Upper lobe of left lung (tissue), 6 donors: Measurements from ENCODE around the gene MYH13. TPM values are rescaled to one million over a fixed set of nuclear protein-coding genes. Genes with fewer than 3 reads are reported as not detected.

Experiments
- ATAC-seq, 2 donors: fragments of 200-7000 bp; cut with Tn5 transposase; one replicate each; pipeline ENCODE4 v1.9.1; 2022; ENCODE audit warnings: mild to moderate bottlenecking in 2 of 2, moderate library complexity in 2 of 2; ENCODE audit not compliant: low FRiP score in 2 of 2
- DNase-seq, 2 donors: peaks; one replicate each; pipeline ENCODE4 v3.0.0-alpha.2; 2019 to 2020
- H3K27ac ChIP-seq, 4 donors: fragments of 200-600 bp; sonication (generic); one replicate each; pipeline ENCODE4 v1.5.1; 2016 to 2019
- H3K27me3 ChIP-seq, 4 donors: fragments of 200-600 bp; sonication (generic); one replicate each; pipeline ENCODE4 v1.5.1; 2017 to 2019
- H3K36me3 ChIP-seq, 4 donors: fragments of 200-600 bp; sonication (generic); one replicate each; pipeline ENCODE4 v1.5.1; 2016 to 2019
- H3K4me1 ChIP-seq, 4 donors: fragments of 200-600 bp; sonication (generic); one replicate each; pipeline ENCODE4 v1.5.1; 2018 to 2019
- H3K4me3 ChIP-seq, 4 donors: fragments of 200-600 bp; sonication (generic); one replicate each; pipeline ENCODE4 v1.5.1; 2017 to 2019; ENCODE audit warnings: mild to moderate bottlenecking in 2 of 4, moderate library complexity in 1 of 4
- H3K9me3 ChIP-seq, 4 donors: fragments of 200-600 bp; sonication (generic); one replicate each; pipeline ENCODE4 v1.5.1; 2018 to 2019
- EP300 ChIP-seq, 4 donors: sonication (generic); formaldehyde crosslinking; IDR thresholded peaks; one replicate each; pipeline ENCODE4 v1.5.1; 2017; ENCODE audit warnings: antibody characterized with exemption in 4 of 4, control low read depth in 2 of 4
- POLR2A ChIP-seq, 4 donors: fragments of 450-650 bp; IDR thresholded peaks; one replicate each; pipeline ENCODE4 v1.5.1; 2016 to 2017; ENCODE audit warnings: antibody characterized with exemption in 4 of 4, mild to moderate bottlenecking in 2 of 4
- POLR2AphosphoS5 ChIP-seq, 2 donors: sonication (generic); formaldehyde crosslinking; IDR thresholded peaks; one replicate each; pipeline ENCODE4 v1.5.1; 2017; ENCODE audit warnings: antibody characterized with exemption in 2 of 2
- WGBS, 2 donors: methylation state at CpG; one replicate each; pipeline ENCODE4 v1.1.5; 2017 to 2018; 5-methylcytosine and 5-hydroxymethylcytosine counted together
- total RNA-seq, 6 donors: library from RNA; depleted of rRNA in 4 of 6; stranded (reverse); fragments of >200 nt in 4 of 6; gene quantifications; one replicate each; pipeline versions ENCODE4 v1.1.0 to v1.2.1, GENCODE V29; 2016 to 2021
- TF ChIP-seq, protein P1 (sequence below), 6 experiments: fragments of 450-650 bp in 4 of 6; fragments of 200-600 bp in 2 of 6; sonication (generic) in 2 of 6; IDR thresholded peaks; one replicate each; pipeline ENCODE4 v1.5.1; 2016 to 2019; ENCODE audit warnings: antibody characterized with exemption in 6 of 6
- donor health status: DM: no; HTN: no; CAD: no; lungs with moderate emphysema.
- donor health status: DM: no; HTN: yes; CAD: no; lungs with severe emphysema.

Gene MYH13
- total RNA-seq, 6 donors from 2014 or later = 0.09 to 1.0 TPM; not detected in 4

DNA sequence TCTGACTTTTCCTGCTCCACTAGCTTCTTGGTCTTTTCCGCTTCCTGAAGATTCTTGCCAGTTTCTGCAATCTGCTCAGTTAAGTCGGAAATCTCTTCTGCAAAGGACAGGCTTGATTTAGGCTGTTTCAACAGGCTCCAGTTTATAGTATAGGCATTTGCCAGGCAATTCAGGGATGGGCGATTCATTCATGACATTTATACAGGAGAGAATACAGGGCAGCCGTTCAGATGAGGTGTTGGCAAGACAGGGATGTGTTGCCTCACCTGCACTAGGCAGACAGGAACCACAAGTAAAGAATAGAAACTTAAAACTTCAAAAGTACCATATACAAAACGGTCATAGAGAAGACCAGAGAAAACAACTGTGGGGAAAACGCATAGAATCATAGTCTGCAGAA is 61.7 kb downstream of the MYH13 start:
- H3K27me3 ChIP-seq = no peaks in the 10 kb centered on the region
- 58 to 62% methylated on average over 6 of the region's 6 CpGs for WGBS, 2 donors
- no peaks in the 10 kb centered on the region for H3K9me3 ChIP-seq
- H3K36me3 ChIP-seq = no peaks in the 10 kb centered on the region
- H3K27ac ChIP-seq = no peak overlapping the region
- no peak for DNase-seq
- no peaks in the 10 kb centered on the region for H3K4me1 ChIP-seq
- no peak overlapping the region for H3K4me3 ChIP-seq
- TF ChIP-seq, protein P1, sequence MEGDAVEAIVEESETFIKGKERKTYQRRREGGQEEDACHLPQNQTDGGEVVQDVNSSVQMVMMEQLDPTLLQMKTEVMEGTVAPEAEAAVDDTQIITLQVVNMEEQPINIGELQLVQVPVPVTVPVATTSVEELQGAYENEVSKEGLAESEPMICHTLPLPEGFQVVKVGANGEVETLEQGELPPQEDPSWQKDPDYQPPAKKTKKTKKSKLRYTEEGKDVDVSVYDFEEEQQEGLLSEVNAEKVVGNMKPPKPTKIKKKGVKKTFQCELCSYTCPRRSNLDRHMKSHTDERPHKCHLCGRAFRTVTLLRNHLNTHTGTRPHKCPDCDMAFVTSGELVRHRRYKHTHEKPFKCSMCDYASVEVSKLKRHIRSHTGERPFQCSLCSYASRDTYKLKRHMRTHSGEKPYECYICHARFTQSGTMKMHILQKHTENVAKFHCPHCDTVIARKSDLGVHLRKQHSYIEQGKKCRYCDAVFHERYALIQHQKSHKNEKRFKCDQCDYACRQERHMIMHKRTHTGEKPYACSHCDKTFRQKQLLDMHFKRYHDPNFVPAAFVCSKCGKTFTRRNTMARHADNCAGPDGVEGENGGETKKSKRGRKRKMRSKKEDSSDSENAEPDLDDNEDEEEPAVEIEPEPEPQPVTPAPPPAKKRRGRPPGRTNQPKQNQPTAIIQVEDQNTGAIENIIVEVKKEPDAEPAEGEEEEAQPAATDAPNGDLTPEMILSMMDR (IDR thresholded peaks at IDR 0.05) = no peak
- TF ChIP-seq POLR2A (IDR thresholded peaks at IDR 0.05) (no peak), POLR2AphosphoS5 (IDR thresholded peaks at IDR 0.05) (no peak), EP300 (IDR thresholded peaks at IDR 0.05) (no peak)
- no peak for ATAC-seq

DNA sequence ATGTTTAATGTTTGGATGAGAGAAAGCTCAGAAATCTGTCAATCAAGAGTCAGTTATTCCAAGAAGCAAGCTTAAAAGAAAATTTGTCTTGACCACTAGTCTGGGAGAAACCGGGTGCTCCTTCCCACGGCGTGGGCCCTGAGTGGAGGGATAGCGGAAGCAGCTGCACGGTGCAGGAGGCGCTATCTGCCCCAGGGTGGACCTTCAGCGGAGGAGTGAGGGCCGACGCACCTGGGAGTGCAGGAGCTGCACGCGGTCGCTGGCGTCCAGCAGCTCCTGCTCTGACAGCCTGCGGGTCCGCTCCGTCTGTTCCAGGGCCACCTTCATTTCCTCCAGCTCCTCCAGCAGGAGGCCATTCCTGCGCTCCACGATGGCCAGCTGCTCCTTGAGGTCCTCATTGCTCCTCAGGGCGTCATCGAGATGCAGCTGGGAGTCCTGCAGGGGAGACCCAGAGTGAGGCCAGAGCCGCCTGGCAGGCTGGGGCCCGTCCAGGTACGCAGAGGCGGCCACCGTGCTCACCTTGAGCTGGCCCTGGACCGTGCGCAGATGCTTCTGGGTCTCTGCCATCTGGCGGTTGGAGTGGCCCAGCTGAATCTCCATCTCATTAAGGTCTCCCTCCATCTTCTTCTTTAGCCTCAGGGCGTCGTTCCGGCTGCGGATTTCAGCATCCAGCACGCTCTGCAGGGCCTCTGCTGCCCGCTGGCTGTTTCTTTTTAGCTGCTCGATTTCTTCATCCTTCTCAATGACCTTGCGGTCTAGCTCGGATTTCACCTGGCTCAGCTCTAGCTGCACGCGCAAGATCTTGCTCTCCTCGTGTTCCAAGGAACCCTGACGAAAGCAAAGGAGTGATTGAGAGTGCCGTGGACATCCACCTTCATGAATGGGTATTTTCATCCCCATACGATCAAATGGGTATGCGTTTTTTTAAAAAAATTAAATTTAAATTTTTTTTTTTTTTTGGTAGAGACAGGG is 63.5 kb downstream of the MYH13 start:
- Histone ChIP-seq H3K4me1 (no peaks in the 10 kb centered on the region), H3K27me3 (no peaks in the 10 kb centered on the region), H3K9me3 (no peaks in the 10 kb centered on the region), H3K36me3 (no peaks in the 10 kb centered on the region), H3K27ac (no peak overlapping the region), H3K4me3 (no peak overlapping the region)
- DNase-seq (peak in 1 of 2 donors; percentile 68), ATAC-seq (peak in 1 of 2 donors; percentile 11)
- 93 to 94% methylated on average over 44 of the region's 44 CpGs for WGBS, 2 donors
- TF ChIP-seq, protein P1 (IDR thresholded peaks at IDR 0.05) = no peak
- TF ChIP-seq EP300 (IDR thresholded peaks at IDR 0.05) (no peak), POLR2A (IDR thresholded peaks at IDR 0.05) (no peak), POLR2AphosphoS5 (IDR thresholded peaks at IDR 0.05) (no peak)

DNA sequence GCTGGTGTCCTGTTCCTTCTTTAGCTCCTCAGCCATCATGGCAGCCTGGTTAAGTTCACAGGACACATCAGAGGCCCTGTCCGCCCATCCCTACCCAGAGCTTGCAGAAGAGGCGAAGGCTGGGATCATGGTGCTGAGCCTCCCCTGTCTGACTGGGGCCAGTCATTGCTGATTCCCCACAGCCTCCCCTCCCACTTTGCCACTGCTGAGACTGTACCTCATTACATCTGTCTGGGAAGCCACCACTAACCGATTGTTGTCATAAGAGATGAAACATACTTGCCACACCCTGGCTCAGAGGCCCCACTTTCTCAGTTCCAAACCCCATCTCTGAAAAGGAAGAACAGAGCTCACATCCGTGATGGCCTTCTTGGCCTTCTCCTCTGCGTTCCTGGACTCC is 66.2 kb downstream of the MYH13 start:
- TF ChIP-seq POLR2AphosphoS5 (IDR thresholded peaks at IDR 0.05) = no peak
- TF ChIP-seq POLR2A (IDR thresholded peaks at IDR 0.05) = no peak
- no peak for TF ChIP-seq EP300 (IDR thresholded peaks at IDR 0.05)
- TF ChIP-seq, protein P1 (IDR thresholded peaks at IDR 0.05) = no peak
- no peak overlapping the region for H3K4me3 ChIP-seq
- no peak for DNase-seq
- no peaks in the 10 kb centered on the region for H3K36me3 ChIP-seq
- no peaks in the 10 kb centered on the region for H3K9me3 ChIP-seq
- no peaks in the 10 kb centered on the region for H3K27me3 ChIP-seq
- no peaks in the 10 kb centered on the region for H3K4me1 ChIP-seq
- WGBS, 2 donors = 83 to 87% methylated on average over 5 of the region's 5 CpGs
- no peak for ATAC-seq
- H3K27ac ChIP-seq = no peak overlapping the region

DNA sequence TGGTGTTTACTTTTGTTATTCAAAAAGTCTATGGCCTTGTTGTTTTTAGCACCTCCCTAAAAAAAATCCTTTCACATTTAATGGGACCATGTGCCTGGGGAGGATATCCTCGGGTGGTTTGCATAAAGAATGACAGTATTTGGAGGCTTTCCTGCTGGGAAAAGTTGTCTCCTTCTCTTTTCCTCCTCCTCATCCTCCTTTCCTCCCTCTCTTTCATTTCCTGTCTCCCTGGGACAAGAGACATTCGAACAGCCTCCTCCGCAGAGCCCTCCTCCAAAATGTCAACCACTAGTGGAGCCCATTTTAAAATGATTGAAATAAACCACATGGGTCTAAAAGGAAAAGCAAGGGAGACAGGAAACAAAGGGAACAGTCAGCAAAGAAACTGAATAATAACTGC is 67.4 kb downstream of the MYH13 start:
- no peaks in the 10 kb centered on the region for H3K4me1 ChIP-seq
- H3K36me3 ChIP-seq = no peaks in the 10 kb centered on the region
- no peak for DNase-seq
- no peak for ATAC-seq
- H3K4me3 ChIP-seq = no peak overlapping the region
- WGBS, 2 donors = 52 to 66% methylated on average over 3 of the region's 3 CpGs
- no peaks in the 10 kb centered on the region for H3K9me3 ChIP-seq
- H3K27me3 ChIP-seq = no peaks in the 10 kb centered on the region
- TF ChIP-seq EP300 (IDR thresholded peaks at IDR 0.05) = no peak
- TF ChIP-seq, protein P1 (IDR thresholded peaks at IDR 0.05) = no peak
- TF ChIP-seq POLR2A (IDR thresholded peaks at IDR 0.05) = no peak
- no peak for TF ChIP-seq POLR2AphosphoS5 (IDR thresholded peaks at IDR 0.05)
- no peak overlapping the region for H3K27ac ChIP-seq
